Vagina (tissue), 2 donors: ENCODE measurements around the gene MMEL1.

ENCODE experiments used
- CTCF ChIP-seq, 3 experiments: fragments of 450-650 bp in 2 of 3; fragments of 200-600 bp in 1 of 3; sonication (generic) in 1 of 3; IDR thresholded peaks; one replicate each; pipeline ENCODE4 v1.5.1; 2017 to 2019; ENCODE audit warnings: antibody characterized with exemption in 3 of 3, mild to moderate bottlenecking in 2 of 3, moderate library complexity in 2 of 3
- POLR2A ChIP-seq, 2 donors: fragments of 450-650 bp; IDR thresholded peaks; one replicate each; pipeline ENCODE4 v1.6.1; 2017; ENCODE audit warnings: antibody characterized with exemption in 2 of 2, mild to moderate bottlenecking in 2 of 2, moderate library complexity in 2 of 2

GRCh38 chr1:2637442-2638145, 4.8 kb upstream of the MMEL1 start:
- TF ChIP-seq CTCF (IDR thresholded peaks at IDR 0.05) (no peak), POLR2A (IDR thresholded peaks at IDR 0.05) (no peak)
